Measurements from ENCODE around the gene ALLC. TPM values are rescaled to one million over a fixed set of nuclear protein-coding genes. Genes with fewer than 3 reads are reported as not detected.

ALLC gene
- total RNA-seq, 2 donors from 2014 or later = not detected

DNA sequence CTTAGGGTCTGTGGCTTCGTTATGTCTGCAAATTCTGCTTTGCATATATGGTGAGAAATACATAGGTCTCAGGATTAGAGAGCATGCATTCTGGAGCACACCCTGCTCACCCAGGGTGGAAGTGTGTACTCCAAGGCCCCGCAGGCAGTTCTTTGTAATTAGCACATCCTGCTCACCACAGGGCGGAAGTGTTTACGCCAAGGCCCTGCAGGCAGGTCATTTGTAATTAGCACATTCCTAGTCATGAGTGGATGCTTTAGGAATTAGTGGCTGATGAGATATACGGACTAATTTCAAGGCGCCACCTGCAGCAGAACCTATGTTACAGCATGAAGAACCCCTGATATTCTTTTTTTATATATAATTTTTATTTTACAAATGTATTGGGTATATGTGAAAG is 4.2 kb downstream of the ALLC start:
- TF ChIP-seq, protein P1, sequence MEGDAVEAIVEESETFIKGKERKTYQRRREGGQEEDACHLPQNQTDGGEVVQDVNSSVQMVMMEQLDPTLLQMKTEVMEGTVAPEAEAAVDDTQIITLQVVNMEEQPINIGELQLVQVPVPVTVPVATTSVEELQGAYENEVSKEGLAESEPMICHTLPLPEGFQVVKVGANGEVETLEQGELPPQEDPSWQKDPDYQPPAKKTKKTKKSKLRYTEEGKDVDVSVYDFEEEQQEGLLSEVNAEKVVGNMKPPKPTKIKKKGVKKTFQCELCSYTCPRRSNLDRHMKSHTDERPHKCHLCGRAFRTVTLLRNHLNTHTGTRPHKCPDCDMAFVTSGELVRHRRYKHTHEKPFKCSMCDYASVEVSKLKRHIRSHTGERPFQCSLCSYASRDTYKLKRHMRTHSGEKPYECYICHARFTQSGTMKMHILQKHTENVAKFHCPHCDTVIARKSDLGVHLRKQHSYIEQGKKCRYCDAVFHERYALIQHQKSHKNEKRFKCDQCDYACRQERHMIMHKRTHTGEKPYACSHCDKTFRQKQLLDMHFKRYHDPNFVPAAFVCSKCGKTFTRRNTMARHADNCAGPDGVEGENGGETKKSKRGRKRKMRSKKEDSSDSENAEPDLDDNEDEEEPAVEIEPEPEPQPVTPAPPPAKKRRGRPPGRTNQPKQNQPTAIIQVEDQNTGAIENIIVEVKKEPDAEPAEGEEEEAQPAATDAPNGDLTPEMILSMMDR (conservative IDR thresholded peaks at IDR 0.05) = peak; percentile 41
- 85 to 92% methylated on average over 6 of the region's 6 CpGs for WGBS, 2 experiments (ENCODE audit: insufficient coverage in 1 of 2, insufficient read length in 1 of 2)
- Mint-ChIP-seq H3K4me1 (peaks cover 33% of the 10 kb centered on the region), H3K27me3 (ENCODE audit: insufficient read depth) (no peaks in the 10 kb centered on the region), H3K27ac (no peak overlapping the region), H3K9me3 (no peaks in the 10 kb centered on the region), H3K36me3 (ENCODE audit: low read depth) (no peaks in the 10 kb centered on the region), H3K4me3 (no peak overlapping the region)
- DNase-seq = peak; percentile 72
- no peak overlapping the region for H3K9ac ChIP-seq (ENCODE audit: extremely low read depth, low read length, poor library complexity, severe bottlenecking)
- H3K27me3 ChIP-seq (ENCODE audit: control insufficient read depth, insufficient read depth, low read length, poor library complexity, severe bottlenecking) = no peaks in the 10 kb centered on the region
- no peak overlapping the region for H3K27ac ChIP-seq (ENCODE audit: low read depth, low read length)
- H3K4me1 ChIP-seq (ENCODE audit: control insufficient read depth, insufficient read depth, low read length) = peaks cover 13% of the 10 kb centered on the region
- H3K9me3 ChIP-seq (ENCODE audit: control insufficient read depth, low read length) = no peaks in the 10 kb centered on the region
- no peaks in the 10 kb centered on the region for H3K36me3 ChIP-seq (ENCODE audit: control insufficient read depth, insufficient read depth, low read length)
- no peak overlapping the region for H3K4me3 ChIP-seq (ENCODE audit: low read length)

DNA sequence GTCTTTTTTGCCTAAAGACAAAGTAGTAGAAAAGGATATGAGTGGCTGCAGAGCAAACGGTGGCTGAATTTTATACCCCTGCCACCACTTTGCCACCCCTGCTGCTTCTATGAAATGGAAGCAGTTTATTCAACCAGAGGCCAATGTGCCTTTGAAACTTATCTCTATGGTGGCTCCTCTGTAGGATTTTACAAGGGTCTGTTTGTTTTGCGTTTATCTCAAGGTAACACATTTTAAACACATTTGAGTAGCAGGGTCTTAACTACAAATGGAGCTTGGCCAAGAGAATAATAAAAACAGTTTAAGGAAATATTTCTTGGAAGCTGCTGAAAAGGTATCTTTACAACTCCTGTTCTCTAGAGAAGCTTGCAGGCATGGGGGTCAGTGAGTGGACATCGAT is 6.1 kb downstream of the ALLC start:
- no peak overlapping the region for H3K4me3 Mint-ChIP-seq
- Histone ChIP-seq H3K27me3 (ENCODE audit: control insufficient read depth, insufficient read depth, low read length, poor library complexity, severe bottlenecking) (no peaks in the 10 kb centered on the region), H3K4me1 (ENCODE audit: control insufficient read depth, insufficient read depth, low read length) (peaks cover 4% of the 10 kb centered on the region), H3K27ac (ENCODE audit: low read depth, low read length) (no peak overlapping the region), H3K4me3 (ENCODE audit: low read length) (no peak overlapping the region), H3K9ac (ENCODE audit: extremely low read depth, low read length, poor library complexity, severe bottlenecking) (no peak overlapping the region), H3K36me3 (ENCODE audit: control insufficient read depth, insufficient read depth, low read length) (no peaks in the 10 kb centered on the region), H3K9me3 (ENCODE audit: control insufficient read depth, low read length) (no peaks in the 10 kb centered on the region)
- peaks cover 23% of the 10 kb centered on the region for H3K4me1 Mint-ChIP-seq
- no peaks in the 10 kb centered on the region for H3K36me3 Mint-ChIP-seq (ENCODE audit: low read depth)
- peak; percentile 17 for DNase-seq
- TF ChIP-seq, protein P1 (conservative IDR thresholded peaks at IDR 0.05) = no peak
- no peaks in the 10 kb centered on the region for H3K9me3 Mint-ChIP-seq
- H3K27ac Mint-ChIP-seq = no peak overlapping the region
- WGBS, 2 experiments (ENCODE audit: insufficient coverage in 1 of 2, insufficient read length in 1 of 2) = 75 to 92% methylated on average over 2 to 3 of the region's 3 CpGs
- no peaks in the 10 kb centered on the region for H3K27me3 Mint-ChIP-seq (ENCODE audit: insufficient read depth)

DNA sequence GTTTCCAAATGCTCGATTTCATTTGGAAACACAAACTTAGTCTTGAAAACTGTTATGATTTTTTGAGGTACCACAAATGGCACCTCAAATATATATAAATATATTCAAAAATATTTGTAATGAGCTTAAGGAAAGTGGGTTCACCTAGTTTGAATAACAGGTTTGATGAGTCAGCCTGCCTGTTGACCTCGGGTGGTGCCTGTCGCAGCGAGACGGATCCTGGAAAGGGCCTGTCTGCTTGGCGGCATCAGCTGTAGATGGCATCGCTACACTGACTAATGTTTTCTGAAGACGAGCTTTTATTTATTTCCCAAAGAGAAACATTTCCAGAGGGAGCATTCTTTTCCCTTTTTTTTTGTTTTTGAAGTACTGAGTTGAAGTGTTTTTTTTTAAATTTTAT is 6.9 kb downstream of the ALLC start:
- peak; percentile 24 for DNase-seq
- H3K27ac Mint-ChIP-seq = no peak overlapping the region
- H3K4me1 Mint-ChIP-seq = peaks cover 18% of the 10 kb centered on the region
- 94 to 96% methylated on average over 7 of the region's 8 CpGs for WGBS, 2 experiments (ENCODE audit: insufficient coverage in 1 of 2, insufficient read length in 1 of 2)
- H3K27me3 ChIP-seq (ENCODE audit: control insufficient read depth, insufficient read depth, low read length, poor library complexity, severe bottlenecking) = no peaks in the 10 kb centered on the region
- TF ChIP-seq, protein P1 (conservative IDR thresholded peaks at IDR 0.05) = no peak
- peaks cover 2% of the 10 kb centered on the region for H3K27me3 Mint-ChIP-seq (ENCODE audit: insufficient read depth)
- H3K9me3 Mint-ChIP-seq = no peaks in the 10 kb centered on the region
- H3K27ac ChIP-seq (ENCODE audit: low read depth, low read length) = no peak overlapping the region
- peaks cover 4% of the 10 kb centered on the region for H3K4me1 ChIP-seq (ENCODE audit: control insufficient read depth, insufficient read depth, low read length)
- H3K9ac ChIP-seq (ENCODE audit: extremely low read depth, low read length, poor library complexity, severe bottlenecking) = no peak overlapping the region
- no peak overlapping the region for H3K4me3 Mint-ChIP-seq
- H3K36me3 Mint-ChIP-seq (ENCODE audit: low read depth) = no peaks in the 10 kb centered on the region
- no peak overlapping the region for H3K4me3 ChIP-seq (ENCODE audit: low read length)
- no peaks in the 10 kb centered on the region for H3K36me3 ChIP-seq (ENCODE audit: control insufficient read depth, insufficient read depth, low read length)
- H3K9me3 ChIP-seq (ENCODE audit: control insufficient read depth, low read length) = no peaks in the 10 kb centered on the region

Data from endodermal cell (in vitro differentiated cells).